GM23338 (cell line): ENCODE measurements around the gene POR. TPM values are rescaled to one million over a fixed set of nuclear protein-coding genes. Genes with fewer than 3 reads are reported as not detected.
A peak's percentile ranks its signal among the peaks of the same experiment; 100 is the strongest.

ENCODE experiments used
- ATAC-seq: fragments of 200-7000 bp; cut with Tn5 transposase; 3 replicates; pipeline ENCODE4 v1.9.1; 2020
- DNase-seq: peaks from one replicate; pipeline ENCODE4 v3.0.0-alpha.2; 2015; ENCODE audit warnings: low spot score
- H2AFZ ChIP-seq: fragments of 200-600 bp; sonication (generic); 2 replicates; pipeline ENCODE4 v1.8.0; 2016; ENCODE audit warnings: antibody characterized with exemption, mild to moderate bottlenecking, moderate library complexity
- H3F3A ChIP-seq: fragments of 200-600 bp; sonication (generic); replicated peaks from 2 replicates; pipeline ENCODE4 v1.8.0; 2017; ENCODE audit warnings: antibody characterized with exemption, mixed run types, low read depth
- H3K27ac ChIP-seq: fragments of 200-600 bp; sonication (generic); 2 replicates; pipeline ENCODE4 v1.6.1; 2016; ENCODE audit warnings: low read depth
- H3K27me3 ChIP-seq: fragments of 200-600 bp; sonication (generic); 2 replicates; pipeline ENCODE4 v1.8.0; 2016; ENCODE audit warnings: mild to moderate bottlenecking, mixed run types, moderate library complexity; ENCODE audit not compliant: insufficient read depth
- H3K36me3 ChIP-seq: fragments of 200-600 bp; sonication (generic); 2 replicates; pipeline ENCODE4 v1.8.0; 2016; ENCODE audit warnings: mild to moderate bottlenecking; ENCODE audit not compliant: insufficient read depth
- H3K4me1 ChIP-seq: fragments of 200-600 bp; sonication (generic); 2 replicates; pipeline ENCODE4 v1.8.0; 2016; ENCODE audit warnings: mild to moderate bottlenecking, moderate library complexity; ENCODE audit not compliant: insufficient read depth
- H3K4me2 ChIP-seq: fragments of 200-600 bp; sonication (generic); 2 replicates; pipeline ENCODE4 v1.7.1; 2017; ENCODE audit warnings: mixed run types
- H3K4me3 ChIP-seq: fragments of 200-600 bp; sonication (generic); 2 replicates; pipeline ENCODE4 v1.6.1; 2016; ENCODE audit warnings: mixed run types
- H3K79me2 ChIP-seq: fragments of 200-600 bp; sonication (generic); replicated peaks from 2 replicates; pipeline ENCODE4 v1.8.0; 2017; ENCODE audit warnings: mild to moderate bottlenecking; ENCODE audit not compliant: insufficient read depth
- H3K9me2 ChIP-seq: fragments of 200-600 bp; sonication (generic); 2 replicates; pipeline ENCODE4 v1.8.0; 2017; ENCODE audit not compliant: insufficient read depth
- H4K20me1 ChIP-seq: fragments of 200-600 bp; sonication (generic); replicated peaks from 2 replicates; pipeline ENCODE4 v1.8.0; 2017; ENCODE audit warnings: mild to moderate bottlenecking; ENCODE audit not compliant: insufficient read depth
- H3K27ac Mint-ChIP-seq: 2 replicates; pipeline ENCODE4 v1.8.0; 2020; ENCODE audit warnings: inconsistent platforms, mild to moderate bottlenecking, moderate library complexity, mixed read lengths
- H3K27me3 Mint-ChIP-seq: 3 replicates; pipeline ENCODE4 v1.8.0; 2022; ENCODE audit warnings: low read depth, mild to moderate bottlenecking, moderate library complexity, mixed read lengths, inconsistent platforms; ENCODE audit not compliant: insufficient read depth, poor library complexity
- H3K36me3 Mint-ChIP-seq: 3 replicates; pipeline ENCODE4 v1.8.0; 2021; ENCODE audit warnings: low read depth, mild to moderate bottlenecking, inconsistent platforms, moderate library complexity, mixed read lengths
- H3K4me1 Mint-ChIP-seq: 3 replicates; pipeline ENCODE4 v1.8.0; 2020; ENCODE audit warnings: mild to moderate bottlenecking, inconsistent platforms, mixed read lengths
- H3K4me3 Mint-ChIP-seq: 3 replicates; pipeline ENCODE4 v1.8.0; 2021; ENCODE audit warnings: moderate library complexity, mild to moderate bottlenecking, inconsistent platforms, mixed read lengths
- H3K9me3 Mint-ChIP-seq: 3 replicates; pipeline ENCODE4 v1.8.0; 2020; ENCODE audit warnings: moderate library complexity, mild to moderate bottlenecking, inconsistent platforms, mixed read lengths
- ETS1 ChIP-seq: IDR thresholded peaks from 2 replicates; pipeline ENCODE4 v1.6.1; 2016; ENCODE audit warnings: antibody characterized with exemption
- EZH2 ChIP-seq: fragments of 200-600 bp; sonication (generic); IDR thresholded peaks from one replicate; pipeline ENCODE4 v1.8.0; 2017; ENCODE audit warnings: antibody characterized with exemption, mild to moderate bottlenecking, low read depth; ENCODE audit not compliant: unreplicated experiment
- POLR2AphosphoS5 ChIP-seq: IDR thresholded peaks from 2 replicates; pipeline ENCODE4 v1.6.1; 2016; ENCODE audit warnings: antibody characterized with exemption, low read depth
- STAT1 ChIP-seq: IDR thresholded peaks from one replicate; pipeline ENCODE4 v1.6.1; 2016; ENCODE audit warnings: antibody characterized with exemption; ENCODE audit not compliant: unreplicated experiment
- ZNF114 ChIP-seq: fragments of 250-450 bp; sonication (Bioruptor Pico); IDR thresholded peaks from 2 replicates; pipeline ENCODE4 v1.5.0; 2020; ENCODE audit warnings: mild to moderate bottlenecking, moderate library complexity
- polyA plus RNA-seq: library from polyadenylated mRNA; unstranded; fragments of >200 nt; fragmentation: Nextera tagmentation; extraction: Ambion mirVana; gene quantifications from 2 replicates; pipeline ENCODE4 v1.2.1, GENCODE V29; 2016
- total RNA-seq: library from RNA; depleted of rRNA; stranded (reverse); fragments of >200 nt; shearing (Covaris generic); gene quantifications from 2 replicates; pipeline ENCODE4 v1.2.3, GENCODE V29; 2014

Gene POR
- total and polyA plus RNA-seq, 2 experiments from 2014 or later, result 126 to 164 TPM

DNA sequence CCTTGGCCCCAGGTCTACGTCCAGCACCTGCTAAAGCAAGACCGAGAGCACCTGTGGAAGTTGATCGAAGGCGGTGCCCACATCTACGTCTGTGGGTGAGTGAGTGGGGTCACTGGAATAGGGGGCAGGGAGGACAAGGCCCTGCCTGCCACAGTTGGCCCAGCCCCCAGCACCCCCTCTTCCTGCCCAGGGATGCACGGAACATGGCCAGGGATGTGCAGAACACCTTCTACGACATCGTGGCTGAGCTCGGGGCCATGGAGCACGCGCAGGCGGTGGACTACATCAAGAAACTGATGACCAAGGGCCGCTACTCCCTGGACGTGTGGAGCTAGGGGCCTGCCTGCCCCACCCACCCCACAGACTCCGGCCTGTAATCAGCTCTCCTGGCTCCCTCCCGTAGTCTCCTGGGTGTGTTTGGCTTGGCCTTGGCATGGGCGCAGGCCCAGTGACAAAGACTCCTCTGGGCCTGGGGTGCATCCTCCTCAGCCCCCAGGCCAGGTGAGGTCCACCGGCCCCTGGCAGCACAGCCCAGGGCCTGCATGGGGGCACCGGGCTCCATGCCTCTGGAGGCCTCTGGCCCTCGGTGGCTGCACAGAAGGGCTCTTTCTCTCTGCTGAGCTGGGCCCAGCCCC, 71.3 kb downstream of the POR start:
- no peaks in the 10 kb centered on the region for H3F3A ChIP-seq
- H3K36me3 Mint-ChIP-seq, result peaks cover 25% of the 10 kb centered on the region
- no peak overlapping the region for H3K27ac ChIP-seq
- no peak overlapping the region; the same call in 1 of the 2 replicates for H3K27ac Mint-ChIP-seq
- H2AFZ ChIP-seq, result no peak overlapping the region
- peaks cover 22% of the 10 kb centered on the region for H3K27me3 Mint-ChIP-seq
- H3K4me3 ChIP-seq, result no peak overlapping the region
- ATAC-seq (no peak), DNase-seq (no peak)
- TF ChIP-seq ZNF114 (CRISPR knock-in tag) (no peak), EZH2 (no peak), ETS1 (no peak)
- H3K36me3 ChIP-seq, result no peaks in the 10 kb centered on the region; the same call in 1 of the 2 replicates
- H3K79me2 ChIP-seq, result no peaks in the 10 kb centered on the region
- H3K9me2 ChIP-seq, result no peaks in the 10 kb centered on the region
- H3K4me3 Mint-ChIP-seq, result no peak overlapping the region
- H3K4me1 Mint-ChIP-seq, result peaks cover 20% of the 10 kb centered on the region
- H4K20me1 ChIP-seq, result no peaks in the 10 kb centered on the region
- H3K4me1 ChIP-seq, result no peaks in the 10 kb centered on the region; the same call in 1 of the 2 replicates
- no peaks in the 10 kb centered on the region for H3K9me3 Mint-ChIP-seq
- no peak overlapping the region for H3K4me2 ChIP-seq
- H3K27me3 ChIP-seq, result no peaks in the 10 kb centered on the region

DNA sequence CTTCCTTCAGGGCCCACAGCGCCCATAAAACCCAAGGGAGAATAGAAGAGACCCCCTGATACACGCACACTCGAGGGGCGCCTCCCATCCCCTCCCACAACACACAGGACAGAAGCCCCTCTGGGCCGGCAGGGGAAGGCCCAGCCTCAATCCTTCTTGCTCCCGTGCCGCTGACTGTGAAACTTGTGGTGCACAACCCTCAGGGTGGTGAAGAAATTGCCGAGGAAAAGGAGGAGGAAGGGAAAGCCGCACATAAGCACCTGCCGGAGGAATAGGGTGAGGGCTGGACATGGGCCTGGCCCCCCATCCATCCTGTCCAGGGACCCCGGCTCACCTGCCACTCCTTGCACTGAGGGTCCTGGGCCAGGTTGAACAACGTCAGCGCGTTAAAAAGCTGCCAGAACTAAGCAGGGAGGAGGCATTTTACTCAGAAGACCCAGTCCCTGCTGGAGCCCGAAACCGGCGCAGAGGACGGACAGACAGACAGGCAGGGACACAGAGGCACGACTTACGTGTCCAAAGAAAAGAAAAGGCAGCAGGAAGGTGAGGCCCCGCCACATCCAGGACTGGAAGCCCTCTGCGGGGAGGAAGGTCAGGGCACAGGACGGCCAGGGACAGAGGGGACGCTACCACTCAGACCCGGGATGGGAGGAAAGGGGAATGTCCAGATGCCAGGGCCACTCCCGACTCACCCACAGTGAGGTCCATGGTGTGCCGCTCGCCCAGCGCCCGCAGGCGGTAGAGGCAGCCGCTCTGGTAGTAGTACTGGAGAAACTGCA, 72.3 kb downstream of the POR start:
- H3K9me3 Mint-ChIP-seq, result no peaks in the 10 kb centered on the region
- H3K4me3 Mint-ChIP-seq, result no peak overlapping the region
- Histone ChIP-seq H3F3A (no peaks in the 10 kb centered on the region), H3K79me2 (no peaks in the 10 kb centered on the region), H3K4me1 (no peaks in the 10 kb centered on the region; the same call in 1 of the 2 replicates), H3K4me3 (no peak overlapping the region), H2AFZ (no peak overlapping the region), H4K20me1 (no peaks in the 10 kb centered on the region), H3K36me3 (no peaks in the 10 kb centered on the region; the same call in 1 of the 2 replicates), H3K27me3 (no peaks in the 10 kb centered on the region), H3K9me2 (no peaks in the 10 kb centered on the region), H3K27ac (no peak overlapping the region), H3K4me2 (no peak overlapping the region)
- TF ChIP-seq ETS1, result no peak
- no peak for TF ChIP-seq STAT1
- 0 out of 2 replicates have a peak, but pooled peaks have one; percentile 7 for TF ChIP-seq POLR2AphosphoS5
- H3K4me1 Mint-ChIP-seq, result peaks cover 22% of the 10 kb centered on the region
- H3K27me3 Mint-ChIP-seq, result peaks cover 18% of the 10 kb centered on the region
- no peak for DNase-seq
- no peak for ATAC-seq
- peak overlapping the region; percentile 69; the same call in 1 of the 2 replicates for H3K27ac Mint-ChIP-seq
- H3K36me3 Mint-ChIP-seq, result peaks cover 22% of the 10 kb centered on the region
